SH-SY5Y (cell line): ENCODE data around the gene HIVEP3.

Experiments used
- GATA2 ChIP-seq: IDR thresholded peaks from 2 replicates; pipeline ENCODE4 v1.6.1; 2011; ENCODE audit warnings: mild to moderate bottlenecking, low read depth, low read length
- GATA3 ChIP-seq: IDR thresholded peaks from 2 replicates; pipeline ENCODE4 v1.6.1; 2011; ENCODE audit warnings: low read depth, mild to moderate bottlenecking, low read length, moderate library complexity

GRCh38 chr1:41878495-41878894, 40.2 kb downstream of the HIVEP3 start:
- TF ChIP-seq GATA2 (no peak), GATA3 (no peak)
